Activated CD4-positive, alpha-beta T cell treated with anti-CD3 and anti-CD28 coated beads, Interleukin-2, amount 50 U/mL, for 4 hours (primary cell): Measurements from ENCODE around the gene TRAF5.
A peak's percentile ranks its signal among the peaks of the same experiment; 100 is the strongest.
"Not testable (repeated sequence)": the region's sequence is repeated elsewhere in the genome, so short reads cannot be mapped to it uniquely, and the experiment has no call there.

Experiments used
- DNase-seq, 2 experiments: peaks; one replicate each; pipeline ENCODE4 v3.0.0-alpha.2; 2020

TRAF5 gene

GRCh38 chr1:211326528-211327345 is at the start of gene TRAF5:
TRAF5 (plus strand) TSS chr1:211326833; CDS start chr1:211353240, 26,407 bp downstream.
- DNase-seq = peak; percentile 34 to 36

GRCh38 chr1:211279340-211279739 is 47.3 kb upstream of the TRAF5 start:
- no peak for DNase-seq

GRCh38 chr1:211280910-211281309 is 45.7 kb upstream of the TRAF5 start:
- DNase-seq = no peak

GRCh38 chr1:211281320-211282022 is 45.2 kb upstream of the TRAF5 start:
- DNase-seq = no peak

GRCh38 chr1:211282023-211282373 is 44.6 kb upstream of the TRAF5 start:
- DNase-seq = no peak

- DNase-seq = no peak
These were observed 41.4 kb upstream of the TRAF5 start for GRCh38 chr1:211285196-211285595.

- DNase-seq = no peak
These were observed 39.4 kb upstream of the TRAF5 start for GRCh38 chr1:211287218-211287617.

- no peak for DNase-seq
These were observed 34.2 kb upstream of the TRAF5 start for GRCh38 chr1:211292411-211292810.

GRCh38 chr1:211296396-211296795 is 30.2 kb upstream of the TRAF5 start:
- no peak for DNase-seq

- DNase-seq = no peak
These were observed 21.6 kb upstream of the TRAF5 start for GRCh38 chr1:211305044-211305443.

GRCh38 chr1:211309617-211310016 is 17.0 kb upstream of the TRAF5 start:
- DNase-seq = no peak

GRCh38 chr1:211313392-211313791 is 13.2 kb upstream of the TRAF5 start:
- DNase-seq = no peak

GRCh38 chr1:211318576-211319280 is 7.9 kb upstream of the TRAF5 start:
- no peak for DNase-seq

- no peak for DNase-seq
These were observed 6.7 kb upstream of the TRAF5 start for GRCh38 chr1:211319892-211320291.

- DNase-seq = no peak
These were observed 5.7 kb upstream of the TRAF5 start for GRCh38 chr1:211320980-211321379.

GRCh38 chr1:211321646-211322045 is 5.0 kb upstream of the TRAF5 start:
- not testable (repeated sequence) for DNase-seq

GRCh38 chr1:211323156-211324063 is 3.2 kb upstream of the TRAF5 start:
- DNase-seq = peak; percentile 63 to 64

GRCh38 chr1:211324992-211325775 is 1.4 kb upstream of the TRAF5 start:
- DNase-seq = no peak

GRCh38 chr1:211326140-211326527 is 499 bp upstream of the TRAF5 start:
- no peak for DNase-seq

GRCh38 chr1:211327346-211327921 is 801 bp downstream of the TRAF5 start:
- DNase-seq = no peak

GRCh38 chr1:211328084-211328694 is 1.6 kb downstream of the TRAF5 start:
- no peak for DNase-seq
